K562 (cell line): ENCODE data around the gene ZSCAN21. TPM values are rescaled to one million over a fixed set of nuclear protein-coding genes. Genes with fewer than 3 reads are reported as not detected.

Source experiments
- ATAC-seq: fragments of 200-7000 bp; cut with Tn5 transposase; 3 replicates; pipeline ENCODE4 v1.9.1; 2020; ENCODE audit warnings: moderate library complexity
- BruUV-seq: library from RNA; stranded (reverse); fragments of 400-500 nt; replicated peaks from 2 replicates; lab custom pipeline; 2021; lab: Mats Ljungman, UMichigan
- CTCF ChIA-PET: fragments of 300-600 bp; formaldehyde crosslinking; extraction: SDS; loops from one replicate; lab custom pipeline; 2021; ENCODE audit warnings: low intra/inter-chr PET ratio; lab: Yijun Ruan, JAX
- POLR2A ChIA-PET: fragments of 300-600, 350-650 bp; sonication (Branson Sonifier 250); formaldehyde crosslinking; extraction: SDS; loops from one replicate; lab custom pipeline; 2021; ENCODE audit warnings: antibody characterized with exemption, inconsistent platforms; lab: Yijun Ruan, JAX
- DNase-seq, 4 experiments: peaks; one replicate each; pipeline versions ENCODE4 v3.0.0 to v3.0.0-alpha.2; 2011 to 2018; ENCODE audit warnings: low spot score in 3 of 4, mixed read lengths in 3 of 4; ENCODE audit errors: extremely low read depth in 1 of 4
- FAIRE-seq: peaks from 2 replicates; lab custom pipeline; 2011; peaks lifted over from hg19 to GRCh38; lab: Jason Lieb, UNC
- H2AFZ ChIP-seq: 2 replicates; pipeline ENCODE4 v1.6.0; 2011; ENCODE audit warnings: low read depth, low read length, control low read depth, inconsistent platforms
- H3K27ac ChIP-seq: fragments of 200-600 bp; 3 replicates; pipeline ENCODE4 v1.8.0; 2011; ENCODE audit warnings: low read depth, mild to moderate bottlenecking, control low read depth, inconsistent platforms, low read length, moderate library complexity, mixed read lengths; ENCODE audit errors: extremely low read depth
- H3K27me3 ChIP-seq, 2 experiments: fragments of 300-600 bp in 1 of 2; 2 replicates in 1 of 2; 3 replicates in 1 of 2; pipeline versions ENCODE4 v1.6.0 to v1.8.0; 2011; ENCODE audit warnings: inconsistent platforms in 2 of 2, low read length in 2 of 2, mild to moderate bottlenecking in 1 of 2, mixed read lengths in 1 of 2, moderate library complexity in 1 of 2; ENCODE audit not compliant: control insufficient read depth in 2 of 2, insufficient read depth in 2 of 2
- H3K36me3 ChIP-seq: fragments of 300-600 bp; 3 replicates; pipeline ENCODE4 v1.8.0; 2011; ENCODE audit warnings: mild to moderate bottlenecking, low read length, inconsistent platforms; ENCODE audit not compliant: control insufficient read depth, insufficient read depth
- H3K4me1 ChIP-seq, 2 experiments: fragments of 200-600 bp in 1 of 2; replicated peaks in 1 of 2; 2 replicates in 1 of 2; 3 replicates in 1 of 2; pipeline versions ENCODE4 v1.5.1 to v1.8.0; 2011; ENCODE audit warnings: inconsistent platforms in 2 of 2, low read length in 2 of 2, mild to moderate bottlenecking in 1 of 2, mixed read lengths in 1 of 2, moderate library complexity in 1 of 2; ENCODE audit not compliant: control insufficient read depth in 2 of 2, insufficient read depth in 2 of 2
- H3K4me2 ChIP-seq: 2 replicates; pipeline ENCODE4 v1.6.1; 2011; ENCODE audit warnings: low read length, control low read depth, inconsistent platforms, mixed read lengths; ENCODE audit not compliant: insufficient read depth
- H3K4me3 ChIP-seq: fragments of 200-600 bp; sonication (generic), shearing (Covaris generic); 2 replicates; pipeline ENCODE4 v1.5.1; 2016; ENCODE audit warnings: control low read depth, inconsistent platforms
- H3K79me2 ChIP-seq: fragments of 200-600 bp; 3 replicates; pipeline ENCODE4 v1.8.0; 2011; ENCODE audit warnings: low read length, inconsistent platforms; ENCODE audit not compliant: control insufficient read depth, insufficient read depth
- H3K9ac ChIP-seq, 2 experiments: 2 replicates each; pipeline versions ENCODE4 v1.6.0 to v1.6.1; 2011; ENCODE audit warnings: low read depth in 2 of 2, low read length in 2 of 2, control low read depth in 1 of 2, inconsistent platforms in 1 of 2, mild to moderate bottlenecking in 1 of 2, mixed read lengths in 1 of 2; ENCODE audit not compliant: insufficient read depth in 1 of 2
- H3K9me1 ChIP-seq: one replicate; pipeline ENCODE4 v1.6.0; 2011; ENCODE audit warnings: inconsistent platforms, mild to moderate bottlenecking, low read length, moderate library complexity; ENCODE audit not compliant: control insufficient read depth, insufficient read depth
- H3K9me3 ChIP-seq: replicated peaks from 2 replicates; pipeline ENCODE4 v1.5.1; 2011; ENCODE audit warnings: low read depth, low read length, inconsistent platforms; ENCODE audit not compliant: control insufficient read depth, insufficient read depth
- H4K20me1 ChIP-seq: replicated peaks from 2 replicates; pipeline ENCODE4 v1.6.1; 2011; ENCODE audit warnings: low read length, inconsistent platforms, mixed read lengths; ENCODE audit not compliant: control insufficient read depth, insufficient read depth
- KLF6 ChIP-seq: fragments of 250-450 bp; sonication (Bioruptor Pico); IDR thresholded peaks from 2 replicates; pipeline ENCODE4 v1.4.0; 2020; ENCODE audit warnings: mild to moderate bottlenecking, moderate library complexity, borderline replicate concordance
- OTX1 ChIP-seq: fragments of 450-650 bp; formaldehyde crosslinking; IDR thresholded peaks from 2 replicates; pipeline ENCODE4 v1.4.0; 2022; ENCODE audit warnings: mild to moderate bottlenecking
- RBFOX2 ChIP-seq: fragments of 200-400 bp; formaldehyde crosslinking; IDR thresholded peaks from 2 replicates; pipeline ENCODE4 v1.6.1; 2017; ENCODE audit warnings: low read depth, mild to moderate bottlenecking, low read length, moderate library complexity
- SUPT5H ChIP-seq: fragments of 450-650 bp; IDR thresholded peaks from 2 replicates; pipeline ENCODE4 v1.6.1; 2016
- WGBS: fragments of 100-300 bp; shearing (Covaris generic); methylation state at CpG from one replicate; pipeline ENCODE4 v1.1.6; 2016; ENCODE audit warnings: low coverage, mixed read lengths; ENCODE audit not compliant: insufficient coverage; ENCODE audit errors: missing lambda C conversion rate; 5-methylcytosine and 5-hydroxymethylcytosine counted together
- in situ Hi-C: fragments of 300-500 bp; cut with MboI; formaldehyde crosslinking; loops from 4 replicates; pipeline ENCODE4 v1.15.0; 2018; ENCODE audit warnings: inconsistent platforms, mixed read lengths
- intact Hi-C: fragments of 100-400 bp; cut with micrococcal nuclease; formaldehyde crosslinking; loops from 2 replicates; pipeline ENCODE4 v1.14.2; 2022
- polyA plus RNA-seq, 8 experiments: library from polyadenylated mRNA; depleted of rRNA in 4 of 8; stranded (reverse) in 5 of 8; unstranded in 3 of 8; fragments of >200 nt; fragmentation: Nextera tagmentation in 2 of 8; fragmentation: Illumina TruSeq in 1 of 8; extraction: Ambion mirVana in 2 of 8; extraction: Trizol in 1 of 8; gene quantifications; 2 replicates each; pipeline versions ENCODE4 v1.2.1 to v1.2.3, GENCODE V29; 2011 to 2014; ENCODE audit warnings: inconsistent platforms in 1 of 8, missing spikeins in 1 of 8
- total RNA-seq, 7 experiments: library from RNA; depleted of rRNA in 6 of 7; stranded (reverse); fragments of >200 nt in 6 of 7; fragmentation: Illumina TruSeq in 2 of 7; extraction: Trizol in 2 of 7; gene quantifications; 2 replicates each; pipeline versions ENCODE4 v1.2.1 to v1.2.3, GENCODE V29; 2011 to 2021; ENCODE audit warnings: low replicate concordance in 1 of 7
- TF ChIP-seq, protein P1 (sequence below): fragments of 450-650 bp; formaldehyde crosslinking; IDR thresholded peaks from 2 replicates; pipeline ENCODE4 v1.4.0; 2020; ENCODE audit warnings: mild to moderate bottlenecking, mixed read lengths

Gene ZSCAN21
- total and polyA plus RNA-seq, 9 of the 15 experiments (the other 6 are each of a cell fraction or from before 2014, with no cell fraction given): 5.9 to 15.5 (median 13.2) TPM

DNA sequence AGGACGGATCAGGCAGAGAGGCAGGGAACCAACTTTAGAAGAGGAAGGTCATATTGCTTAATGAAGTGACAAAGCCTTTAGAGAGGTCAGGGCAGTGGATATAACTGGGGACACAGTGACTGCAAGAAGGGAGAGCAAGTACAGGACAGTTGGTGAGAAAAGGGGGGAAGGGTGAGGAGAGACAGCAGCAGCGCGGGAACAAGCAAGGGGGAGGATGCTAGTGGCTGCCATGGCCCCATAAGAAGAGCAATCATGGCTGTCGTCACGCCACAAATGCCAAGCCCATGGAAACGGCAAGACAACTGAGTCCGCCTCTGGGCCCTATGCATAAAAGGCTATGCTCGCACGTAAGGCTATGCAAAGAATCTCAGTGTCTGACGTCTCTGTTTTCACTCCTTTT is 22.9 kb downstream of the ZSCAN21 start:
- no TSS peak for BruUV-seq
- H3K27me3 ChIP-seq: no peaks in the 10 kb centered on the region
- no peaks in the 10 kb centered on the region for H4K20me1 ChIP-seq
- ChIA-PET CTCF (no interaction called here), POLR2A (interaction anchor here (0.6 to 5.3 kb wide), 4 partner anchors 8 to 273 kb away, joined by 3 to 32 read pairs (median 4); partner anchors contain the start of gene AP4M1)
- in situ Hi-C loops (no loop called here), intact Hi-C loops (no loop called here)
- H3K9me3 ChIP-seq: peaks cover 56% of the 10 kb centered on the region
- no peak overlapping the region for H2AFZ ChIP-seq
- no peaks in the 10 kb centered on the region for H3K4me1 ChIP-seq
- TF ChIP-seq SUPT5H: peak; percentile 41; the same call in 1 of the 2 replicates
- TF ChIP-seq, protein P1, sequence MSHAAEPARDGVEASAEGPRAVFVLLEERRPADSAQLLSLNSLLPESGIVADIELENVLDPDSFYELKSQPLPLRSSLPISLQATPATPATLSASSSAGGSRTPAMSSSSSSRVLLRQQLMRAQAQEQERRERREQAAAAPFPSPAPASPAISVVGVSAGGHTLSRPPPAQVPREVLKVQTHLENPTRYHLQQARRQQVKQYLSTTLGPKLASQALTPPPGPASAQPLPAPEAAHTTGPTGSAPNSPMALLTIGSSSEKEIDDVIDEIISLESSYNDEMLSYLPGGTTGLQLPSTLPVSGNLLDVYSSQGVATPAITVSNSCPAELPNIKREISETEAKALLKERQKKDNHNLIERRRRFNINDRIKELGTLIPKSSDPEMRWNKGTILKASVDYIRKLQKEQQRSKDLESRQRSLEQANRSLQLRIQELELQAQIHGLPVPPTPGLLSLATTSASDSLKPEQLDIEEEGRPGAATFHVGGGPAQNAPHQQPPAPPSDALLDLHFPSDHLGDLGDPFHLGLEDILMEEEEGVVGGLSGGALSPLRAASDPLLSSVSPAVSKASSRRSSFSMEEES (CRISPR knock-in tag): no peak
- 0 out of 2 replicates have a peak, but pooled peaks have one; percentile 23 for TF ChIP-seq RBFOX2
- TF ChIP-seq KLF6 (CRISPR knock-in tag): no peak
- 0 out of 2 replicates have a peak, but pooled peaks have one; percentile 21 for TF ChIP-seq OTX1
- FAIRE-seq: no peak
- H3K4me2 ChIP-seq: no peak overlapping the region
- H3K79me2 ChIP-seq: peaks cover 10% of the 10 kb centered on the region
- peaks cover 84% of the 10 kb centered on the region for H3K36me3 ChIP-seq
- H3K9ac ChIP-seq: no peak overlapping the region
- no peaks in the 10 kb centered on the region for H3K9me1 ChIP-seq
- no peak for DNase-seq
- no peak overlapping the region for H3K27ac ChIP-seq
- H3K4me3 ChIP-seq: no peak overlapping the region
- over 99% methylated on average over 10 of the region's 10 CpGs for WGBS
- ATAC-seq: no peak
